Progenitor cell of endocrine pancreas (in vitro differentiated cells): ENCODE data around the gene APOM. TPM values are rescaled to one million over a fixed set of nuclear protein-coding genes. Genes with fewer than 3 reads are reported as not detected.

Experiments used
- DNase-seq: peaks from one replicate; pipeline ENCODE4 v3.0.0; 2021; ENCODE audit warnings: low spot score; ENCODE audit not compliant: unreplicated experiment
- H3K27ac Mint-ChIP-seq: 2 replicates; pipeline ENCODE4 v1.8.0; 2021; ENCODE audit warnings: mild to moderate bottlenecking, moderate library complexity, mixed read lengths
- H3K27me3 Mint-ChIP-seq: 2 replicates; pipeline ENCODE4 v1.8.0; 2021; ENCODE audit warnings: mixed read lengths
- H3K36me3 Mint-ChIP-seq: 2 replicates; pipeline ENCODE4 v1.8.0; 2022; ENCODE audit warnings: mixed read lengths; ENCODE audit not compliant: insufficient read depth
- H3K4me1 Mint-ChIP-seq: 2 replicates; pipeline ENCODE4 v1.8.0; 2021; ENCODE audit warnings: low read depth, mixed read lengths
- H3K4me3 Mint-ChIP-seq: 2 replicates; pipeline ENCODE4 v1.8.0; 2021; ENCODE audit warnings: low read depth, mild to moderate bottlenecking, moderate library complexity, mixed read lengths
- H3K9me3 Mint-ChIP-seq: 2 replicates; pipeline ENCODE4 v1.8.0; 2021; ENCODE audit warnings: low read depth, mixed read lengths
- total RNA-seq: library from RNA; stranded (reverse); gene quantifications from 2 replicates; pipeline ENCODE4 v1.2.1, GENCODE V29; 2021
- TF ChIP-seq, protein P1 (sequence below): fragments of 200-600 bp; sonication (generic); IDR thresholded peaks from one replicate; pipeline ENCODE4 v1.5.0; 2021; ENCODE audit warnings: antibody characterized with exemption, mild to moderate bottlenecking; ENCODE audit not compliant: unreplicated experiment

APOM gene
- total RNA-seq, 1 donor from 2014 or later = 7.1 TPM

DNA sequence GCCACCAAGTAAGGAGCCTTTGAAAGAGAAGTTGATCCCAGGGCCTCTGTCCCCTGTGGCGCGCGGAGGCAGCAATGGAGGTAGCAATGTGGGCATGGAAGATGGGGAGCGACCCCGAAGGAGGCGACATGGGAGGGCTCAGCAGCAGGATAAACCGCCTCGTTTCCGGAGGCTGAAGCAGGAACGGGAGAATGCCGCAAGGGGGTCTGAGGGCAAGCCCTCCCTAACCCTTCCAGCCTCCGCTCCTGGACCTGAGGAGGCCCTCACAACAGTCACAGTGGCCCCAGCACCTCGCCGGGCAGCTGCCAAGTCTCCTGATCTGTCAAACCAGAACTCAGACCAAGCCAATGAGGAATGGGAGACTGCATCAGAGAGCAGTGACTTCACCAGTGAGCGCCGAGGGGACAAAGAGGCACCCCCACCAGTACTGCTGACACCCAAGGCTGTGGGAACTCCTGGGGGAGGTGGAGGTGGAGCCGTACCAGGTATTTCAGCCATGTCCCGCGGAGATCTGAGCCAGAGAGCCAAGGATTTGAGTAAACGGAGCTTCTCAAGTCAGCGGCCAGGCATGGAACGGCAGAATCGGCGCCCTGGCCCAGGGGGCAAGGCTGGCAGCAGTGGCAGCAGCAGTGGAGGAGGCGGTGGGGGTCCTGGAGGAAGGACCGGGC lies 23.3 kb upstream of the APOM start:
- TF ChIP-seq, protein P1, sequence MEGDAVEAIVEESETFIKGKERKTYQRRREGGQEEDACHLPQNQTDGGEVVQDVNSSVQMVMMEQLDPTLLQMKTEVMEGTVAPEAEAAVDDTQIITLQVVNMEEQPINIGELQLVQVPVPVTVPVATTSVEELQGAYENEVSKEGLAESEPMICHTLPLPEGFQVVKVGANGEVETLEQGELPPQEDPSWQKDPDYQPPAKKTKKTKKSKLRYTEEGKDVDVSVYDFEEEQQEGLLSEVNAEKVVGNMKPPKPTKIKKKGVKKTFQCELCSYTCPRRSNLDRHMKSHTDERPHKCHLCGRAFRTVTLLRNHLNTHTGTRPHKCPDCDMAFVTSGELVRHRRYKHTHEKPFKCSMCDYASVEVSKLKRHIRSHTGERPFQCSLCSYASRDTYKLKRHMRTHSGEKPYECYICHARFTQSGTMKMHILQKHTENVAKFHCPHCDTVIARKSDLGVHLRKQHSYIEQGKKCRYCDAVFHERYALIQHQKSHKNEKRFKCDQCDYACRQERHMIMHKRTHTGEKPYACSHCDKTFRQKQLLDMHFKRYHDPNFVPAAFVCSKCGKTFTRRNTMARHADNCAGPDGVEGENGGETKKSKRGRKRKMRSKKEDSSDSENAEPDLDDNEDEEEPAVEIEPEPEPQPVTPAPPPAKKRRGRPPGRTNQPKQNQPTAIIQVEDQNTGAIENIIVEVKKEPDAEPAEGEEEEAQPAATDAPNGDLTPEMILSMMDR = no peak
- Mint-ChIP-seq H3K4me1 (no peaks in the 10 kb centered on the region), H3K27me3 (no peaks in the 10 kb centered on the region), H3K9me3 (no peaks in the 10 kb centered on the region), H3K36me3 (peaks cover 35% of the 10 kb centered on the region), H3K27ac (peak overlapping the region; percentile 79), H3K4me3 (no peak overlapping the region)
- DNase-seq = no peak

GRCh38 chr6:31633447-31633846 lies 22.2 kb upstream of the APOM start:
- peak overlapping the region; percentile 37 for H3K27ac Mint-ChIP-seq
- H3K27me3 Mint-ChIP-seq = no peaks in the 10 kb centered on the region
- H3K4me3 Mint-ChIP-seq = no peak overlapping the region
- H3K4me1 Mint-ChIP-seq = no peaks in the 10 kb centered on the region
- no peaks in the 10 kb centered on the region for H3K9me3 Mint-ChIP-seq
- TF ChIP-seq, protein P1 = no peak
- no peak for DNase-seq
- peaks cover 30% of the 10 kb centered on the region for H3K36me3 Mint-ChIP-seq

GRCh38 chr6:31634131-31634530 lies 21.6 kb upstream of the APOM start:
- Mint-ChIP-seq H3K27ac (no peak overlapping the region), H3K4me3 (no peak overlapping the region), H3K36me3 (peaks cover 30% of the 10 kb centered on the region), H3K4me1 (no peaks in the 10 kb centered on the region), H3K27me3 (no peaks in the 10 kb centered on the region), H3K9me3 (no peaks in the 10 kb centered on the region)
- TF ChIP-seq, protein P1 = no peak
- DNase-seq = no peak

DNA sequence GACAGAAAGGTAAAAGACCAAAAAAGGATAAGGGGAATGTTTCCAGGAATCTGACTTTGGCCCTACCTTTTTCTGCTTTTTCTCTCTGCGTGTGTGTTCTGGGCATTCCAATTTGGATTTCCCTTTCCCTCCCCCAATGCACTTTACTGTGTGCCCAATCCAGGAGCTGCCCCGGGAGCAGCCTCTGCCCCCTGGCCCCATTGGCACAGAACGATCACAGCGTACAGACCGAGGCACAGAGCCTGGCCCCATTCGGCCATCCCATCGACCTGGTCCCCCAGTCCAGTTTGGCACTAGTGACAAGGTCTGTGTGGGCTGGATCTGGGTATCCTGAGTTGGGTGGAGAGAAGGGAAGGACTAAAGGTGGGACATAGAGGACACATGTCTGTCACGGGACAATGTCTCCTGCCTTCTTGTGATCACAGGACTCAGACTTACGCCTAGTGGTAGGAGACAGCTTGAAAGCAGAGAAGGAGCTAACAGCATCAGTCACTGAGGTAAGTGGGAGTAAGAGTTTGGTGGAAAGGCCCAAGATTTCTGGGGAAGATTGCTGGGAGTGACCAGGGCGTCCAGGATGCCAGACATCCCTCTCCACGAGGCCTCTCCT lies 20.6 kb upstream of the APOM start:
- H3K36me3 Mint-ChIP-seq = peaks cover 29% of the 10 kb centered on the region
- H3K27me3 Mint-ChIP-seq = no peaks in the 10 kb centered on the region
- no peaks in the 10 kb centered on the region for H3K9me3 Mint-ChIP-seq
- TF ChIP-seq, protein P1 = no peak
- H3K27ac Mint-ChIP-seq = peak overlapping the region; percentile 24
- no peaks in the 10 kb centered on the region for H3K4me1 Mint-ChIP-seq
- no peak for DNase-seq
- H3K4me3 Mint-ChIP-seq = no peak overlapping the region

- Mint-ChIP-seq H3K4me1 (no peaks in the 10 kb centered on the region), H3K4me3 (no peak overlapping the region), H3K27ac (peak overlapping the region; percentile 85), H3K9me3 (no peaks in the 10 kb centered on the region), H3K36me3 (peaks cover 26% of the 10 kb centered on the region), H3K27me3 (no peaks in the 10 kb centered on the region)
- TF ChIP-seq, protein P1 = no peak
- DNase-seq = no peak
Observed at GRCh38 chr6:31636698-31637596, 18.7 kb upstream of the APOM start.
